Measurements from ENCODE around the gene ZNF358.

DNA sequence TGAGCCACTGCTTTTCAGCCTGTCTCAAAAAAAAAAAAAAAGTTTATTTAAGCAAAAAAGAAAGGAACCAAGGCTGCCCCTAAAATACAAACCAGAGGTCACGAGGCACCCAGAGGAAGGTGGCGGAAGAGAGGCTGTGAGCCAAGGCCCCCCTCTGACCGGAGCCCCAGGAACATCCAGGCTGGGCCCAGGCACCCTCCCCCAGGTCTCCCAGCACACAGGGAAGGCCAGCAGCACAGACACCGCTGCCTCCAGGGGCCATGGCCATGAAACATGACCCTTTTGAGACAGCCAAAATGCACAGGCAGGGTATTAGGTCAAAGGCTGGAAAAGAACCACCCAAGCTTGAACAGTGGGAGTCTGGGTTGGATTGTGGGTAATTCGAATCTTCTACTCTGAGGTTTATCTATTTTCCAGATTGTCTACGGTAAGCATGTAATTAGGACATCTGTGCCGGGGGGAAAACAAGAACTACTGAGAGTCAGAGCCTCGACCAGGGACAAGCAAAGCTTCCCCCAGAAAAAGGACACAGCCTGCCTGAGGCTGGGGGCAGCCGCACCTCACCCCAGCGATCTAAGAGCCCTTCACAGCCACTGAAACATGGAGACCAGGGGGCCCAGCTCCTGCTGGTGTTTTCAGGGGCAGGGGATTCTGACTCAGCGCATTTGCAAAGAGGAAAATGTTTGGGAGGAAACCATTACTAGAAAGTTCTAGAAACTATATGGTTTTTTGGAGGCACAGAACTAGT, 35.5 kb upstream of the ZNF358 start:
- TF ChIP-seq, protein P1, sequence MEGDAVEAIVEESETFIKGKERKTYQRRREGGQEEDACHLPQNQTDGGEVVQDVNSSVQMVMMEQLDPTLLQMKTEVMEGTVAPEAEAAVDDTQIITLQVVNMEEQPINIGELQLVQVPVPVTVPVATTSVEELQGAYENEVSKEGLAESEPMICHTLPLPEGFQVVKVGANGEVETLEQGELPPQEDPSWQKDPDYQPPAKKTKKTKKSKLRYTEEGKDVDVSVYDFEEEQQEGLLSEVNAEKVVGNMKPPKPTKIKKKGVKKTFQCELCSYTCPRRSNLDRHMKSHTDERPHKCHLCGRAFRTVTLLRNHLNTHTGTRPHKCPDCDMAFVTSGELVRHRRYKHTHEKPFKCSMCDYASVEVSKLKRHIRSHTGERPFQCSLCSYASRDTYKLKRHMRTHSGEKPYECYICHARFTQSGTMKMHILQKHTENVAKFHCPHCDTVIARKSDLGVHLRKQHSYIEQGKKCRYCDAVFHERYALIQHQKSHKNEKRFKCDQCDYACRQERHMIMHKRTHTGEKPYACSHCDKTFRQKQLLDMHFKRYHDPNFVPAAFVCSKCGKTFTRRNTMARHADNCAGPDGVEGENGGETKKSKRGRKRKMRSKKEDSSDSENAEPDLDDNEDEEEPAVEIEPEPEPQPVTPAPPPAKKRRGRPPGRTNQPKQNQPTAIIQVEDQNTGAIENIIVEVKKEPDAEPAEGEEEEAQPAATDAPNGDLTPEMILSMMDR (IDR thresholded peaks at IDR 0.05), result no peak
- no peak for TF ChIP-seq POLR2A (IDR thresholded peaks at IDR 0.05)

Measured in breast epithelium (tissue), 3 donors.